Stimulated activated CD8-positive, alpha-beta memory T cell treated with anti-CD3 and anti-CD28 coated beads, Interleukin-7, amount 100 ng/mL, for 1 hour (primary cell): Measurements from ENCODE around the gene DPF3.
A peak's percentile ranks its signal among the peaks of the same experiment; 100 is the strongest.

ENCODE experiments used
- DNase-seq, 2 donors: peaks; one replicate each; pipeline ENCODE4 v3.0.0-alpha.2; 2020; ENCODE audit warnings: low read depth in 2 of 2

DPF3 gene

GRCh38 chr14:72839753-72840607 is 53.9 kb downstream of the DPF3 start:
- no peak for DNase-seq

- DNase-seq: no peak
Observed at GRCh38 chr14:72839351-72839750, 54.5 kb downstream of the DPF3 start.

- no peak for DNase-seq
Observed at GRCh38 chr14:72836085-72836484, 57.8 kb downstream of the DPF3 start.

GRCh38 chr14:72833174-72833573 is 60.7 kb downstream of the DPF3 start:
- no peak for DNase-seq

GRCh38 chr14:72830786-72831594 is 62.9 kb downstream of the DPF3 start:
- no peak for DNase-seq

DNA sequence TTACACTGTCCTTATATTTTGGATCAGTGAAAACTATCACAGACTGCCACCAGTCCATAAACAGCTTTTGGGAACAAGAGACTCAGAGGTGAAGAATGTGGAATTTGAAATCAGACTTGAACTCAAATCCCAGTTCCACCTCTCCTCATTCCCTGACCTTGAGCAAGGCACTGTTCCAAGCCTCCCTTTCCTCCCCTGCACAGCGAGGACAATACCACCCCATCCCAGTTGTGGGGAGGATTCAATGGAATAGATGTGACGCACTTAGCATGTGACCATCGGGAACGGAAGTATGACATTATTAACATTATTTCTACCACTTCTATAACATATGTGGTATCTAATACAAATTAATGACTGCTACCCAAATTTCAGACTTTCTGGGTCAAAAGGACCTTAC is 63.5 kb downstream of the DPF3 start:
- no peak for DNase-seq

- DNase-seq: no peak
Observed at GRCh38 chr14:72828604-72829003, 65.3 kb downstream of the DPF3 start.

- no peak for DNase-seq
Observed at GRCh38 chr14:72826039-72826438, 67.9 kb downstream of the DPF3 start.

DNA sequence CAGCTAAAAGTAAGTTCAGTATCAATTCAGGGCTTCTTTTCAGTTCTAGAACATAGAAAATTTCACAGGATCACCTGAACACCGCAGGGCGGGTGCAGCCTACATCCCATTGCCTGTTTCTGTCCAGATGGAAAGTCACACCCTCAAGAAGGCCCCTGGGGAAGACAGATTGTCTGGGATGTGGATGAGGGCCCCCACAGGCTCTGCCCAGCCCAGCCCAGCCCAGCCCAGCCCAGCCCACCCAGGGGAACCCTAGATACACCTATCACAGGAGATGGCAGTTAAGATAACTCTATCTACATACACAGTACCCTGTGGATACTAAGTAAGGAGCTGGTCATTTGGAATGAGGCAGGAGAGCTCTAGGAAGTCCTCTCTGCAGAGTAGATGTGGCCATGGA is 68.4 kb downstream of the DPF3 start:
- no peak for DNase-seq

DNA sequence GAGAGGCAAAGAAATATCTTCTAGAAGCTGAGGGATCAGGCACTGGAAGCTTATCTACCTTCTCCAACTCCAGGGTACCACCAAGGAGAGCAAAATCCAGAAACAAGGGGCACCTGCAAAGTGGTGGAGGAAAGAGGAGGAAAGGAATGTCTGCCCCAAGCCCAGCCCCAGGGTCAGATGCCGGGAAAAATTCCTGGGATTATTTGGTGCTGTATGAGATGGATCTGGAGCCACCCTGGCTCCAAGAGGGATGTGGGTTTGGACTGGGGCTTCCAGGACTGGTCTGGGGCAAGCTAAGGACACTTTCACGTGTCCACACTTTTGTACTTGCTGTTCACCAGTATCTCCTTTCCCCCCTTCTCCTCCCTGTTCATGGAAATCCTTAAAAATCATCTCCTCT is 69.8 kb downstream of the DPF3 start:
- DNase-seq: no peak

DNA sequence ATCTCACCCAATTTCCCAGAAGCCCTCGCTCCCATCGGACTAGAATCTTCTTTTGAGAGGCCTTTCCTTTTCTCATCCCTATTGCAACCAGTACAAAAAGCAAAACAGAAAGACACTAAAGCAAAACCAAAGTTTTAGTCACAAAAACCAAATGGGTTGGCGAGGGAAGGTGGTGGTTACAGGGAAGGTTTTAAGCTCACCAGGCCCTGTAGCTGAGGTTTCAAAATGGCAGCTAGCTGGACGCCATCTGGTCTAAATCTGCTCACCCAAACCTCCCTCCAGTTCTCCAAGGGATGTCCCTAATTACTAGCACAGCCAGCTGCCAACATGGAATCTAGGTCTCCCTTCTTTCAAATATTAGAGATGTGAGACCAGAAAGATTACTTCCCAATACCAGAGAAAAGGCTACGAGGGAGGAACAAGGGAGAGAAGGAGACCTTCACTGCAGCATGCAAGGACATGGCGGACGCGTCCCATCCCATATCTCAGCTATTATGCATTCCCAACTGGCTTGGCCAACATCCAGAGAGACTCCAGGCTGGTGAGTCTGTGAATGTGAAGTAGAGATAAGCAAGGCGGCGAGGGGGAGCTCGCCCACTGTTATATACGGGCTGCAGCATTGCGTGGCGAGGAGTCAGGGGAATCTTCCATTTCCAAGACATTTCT is 70.8 kb downstream of the DPF3 start:
- no peak for DNase-seq

- no peak for DNase-seq
Observed at GRCh38 chr14:72818998-72819397, 74.9 kb downstream of the DPF3 start.

GRCh38 chr14:72816287-72816686 is 77.6 kb downstream of the DPF3 start:
- no peak for DNase-seq

GRCh38 chr14:72815430-72815829 is 78.5 kb downstream of the DPF3 start:
- no peak for DNase-seq

DNA sequence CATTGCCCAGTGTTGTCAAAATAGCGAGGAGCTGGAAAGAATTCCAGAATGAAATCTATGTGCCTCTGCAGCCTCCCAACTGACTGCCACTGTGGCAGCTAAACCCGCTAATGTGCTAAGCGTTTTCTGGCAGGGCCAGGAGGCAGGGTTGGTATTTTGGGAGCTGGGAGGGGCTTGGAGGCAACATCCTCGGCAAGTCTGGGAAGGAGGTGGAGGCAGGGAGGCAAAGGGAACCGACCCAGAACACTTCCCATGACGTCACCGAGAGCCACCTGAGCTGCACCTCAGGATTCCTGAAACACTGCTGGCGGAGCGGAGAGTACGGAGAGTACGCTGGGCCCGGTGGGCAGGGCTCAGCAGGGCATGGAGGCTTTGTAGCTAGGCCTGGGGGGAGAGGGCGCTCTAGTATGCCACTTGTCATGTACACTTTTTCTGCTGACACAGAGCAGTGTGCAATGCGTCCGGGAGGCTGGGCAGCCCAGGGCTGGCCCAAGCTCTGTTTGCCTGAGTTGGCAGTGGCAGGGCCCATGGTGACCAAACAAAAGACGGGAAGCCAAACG is 81.5 kb downstream of the DPF3 start:
- no peak for DNase-seq

- peak; percentile 8 to 14 for DNase-seq
Observed at GRCh38 chr14:72810201-72810600, 83.7 kb downstream of the DPF3 start.

DNA sequence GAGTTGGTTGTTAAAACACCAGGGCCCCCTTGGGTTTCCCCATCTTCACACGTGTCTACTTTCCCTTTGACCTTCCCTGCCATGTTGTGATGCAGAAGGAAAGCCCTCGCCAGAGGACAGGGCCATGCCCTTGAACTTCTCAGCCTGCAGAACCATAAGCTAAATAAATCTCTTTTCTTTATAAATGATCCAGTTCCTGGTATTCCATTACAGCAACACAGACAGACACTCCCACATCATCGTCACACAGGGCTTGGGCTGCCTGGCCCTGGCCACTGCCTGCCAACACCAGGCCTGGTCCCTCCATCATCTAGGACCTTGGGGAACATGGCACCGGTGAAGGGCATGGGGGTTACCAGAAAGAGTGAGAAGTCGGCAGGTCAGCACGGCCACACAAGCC is 84.8 kb downstream of the DPF3 start:
- DNase-seq: no peak

GRCh38 chr14:72808564-72808963 is 85.3 kb downstream of the DPF3 start:
- no peak for DNase-seq

DNA sequence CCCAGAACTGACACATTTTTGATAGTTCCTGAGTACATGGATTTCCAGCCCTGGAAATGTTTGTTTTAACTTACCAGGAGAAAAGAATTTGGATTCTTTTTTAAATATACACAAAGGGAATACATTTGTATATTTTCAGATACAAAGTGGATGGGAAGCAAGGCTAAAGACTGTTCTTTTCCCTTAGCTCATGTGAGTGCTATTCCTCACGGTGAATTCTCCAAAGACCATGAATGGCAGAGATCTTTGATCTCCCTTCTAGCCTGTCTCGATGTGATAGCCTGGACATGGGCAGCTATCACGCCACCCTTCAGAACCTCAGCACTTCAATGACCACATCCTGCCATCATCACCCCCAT is 91.3 kb downstream of the DPF3 start:
- no peak for DNase-seq

- DNase-seq: no peak
Observed at GRCh38 chr14:72801836-72802587, 91.9 kb downstream of the DPF3 start.

DNA sequence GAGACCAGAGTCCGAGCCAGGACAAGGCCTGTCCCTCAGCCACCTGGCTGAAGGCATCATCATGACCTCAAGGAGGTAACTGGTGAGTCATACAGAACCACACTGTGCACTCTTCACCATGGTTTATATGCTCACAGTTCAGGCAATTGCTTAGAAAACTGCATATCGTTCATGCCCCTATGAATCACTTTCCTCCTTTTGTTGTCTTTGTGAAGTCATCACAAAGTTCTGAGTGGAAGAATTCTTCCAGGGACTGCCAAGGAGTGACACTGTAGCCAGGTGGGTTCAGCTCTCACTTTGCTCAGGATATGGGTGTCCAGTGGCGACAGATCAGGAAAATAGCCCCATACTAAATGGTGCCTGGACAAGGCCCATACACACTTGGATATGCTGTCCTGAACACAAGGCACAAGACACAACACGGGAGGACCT is 92.5 kb downstream of the DPF3 start:
- DNase-seq: no peak
